Measurements from ENCODE around the gene SCN10A.

Gene SCN10A

GRCh38 chr3:38805765-38806386 is 10.1 kb downstream of the SCN10A start:
- DNase-seq: no peak
- TF ChIP-seq CTCF (IDR thresholded peaks at IDR 0.05; ENCODE audit: low read depth, low read length): no peak
- H3K36me3 ChIP-seq: no peaks in the 10 kb centered on the region

GRCh38 chr3:38805004-38805403 is 11.0 kb downstream of the SCN10A start:
- TF ChIP-seq CTCF (IDR thresholded peaks at IDR 0.05; ENCODE audit: low read depth, low read length): no peak
- Histone ChIP-seq H3K27me3 (ENCODE audit: insufficient read depth, low read depth, severe bottlenecking) (peaks cover 30% of the 10 kb centered on the region), H3K27ac (no peak overlapping the region), H3K4me3 (ENCODE audit: low read depth, low read length) (no peak overlapping the region), H3K9me3 (ENCODE audit: severe bottlenecking) (no peaks in the 10 kb centered on the region), H3K36me3 (no peaks in the 10 kb centered on the region)
- no peak for DNase-seq

More at GRCh38 chr3:38805765-38806386, 10.1 kb downstream of the SCN10A start:
- H3K27me3 ChIP-seq (ENCODE audit: insufficient read depth, low read depth, severe bottlenecking): peaks cover 28% of the 10 kb centered on the region
- H3K27ac ChIP-seq: no peak overlapping the region
- H3K9me3 ChIP-seq (ENCODE audit: severe bottlenecking): no peaks in the 10 kb centered on the region
- no peak overlapping the region for H3K4me3 ChIP-seq (ENCODE audit: low read depth, low read length)

GRCh38 chr3:38800511-38800910 is 15.5 kb downstream of the SCN10A start:
- Histone ChIP-seq H3K27me3 (ENCODE audit: insufficient read depth, low read depth, severe bottlenecking) (peaks cover 11% of the 10 kb centered on the region), H3K27ac (no peak overlapping the region), H3K36me3 (no peaks in the 10 kb centered on the region), H3K9me3 (ENCODE audit: severe bottlenecking) (no peaks in the 10 kb centered on the region), H3K4me3 (ENCODE audit: low read depth, low read length) (no peak overlapping the region)
- no peak for DNase-seq
- no peak for TF ChIP-seq CTCF (IDR thresholded peaks at IDR 0.05; ENCODE audit: low read depth, low read length)

GRCh38 chr3:38793721-38794120 is 22.3 kb downstream of the SCN10A start:
- no peak for TF ChIP-seq CTCF (IDR thresholded peaks at IDR 0.05; ENCODE audit: low read depth, low read length)
- H3K4me3 ChIP-seq (ENCODE audit: low read depth, low read length): no peak overlapping the region

GRCh38 chr3:38792983-38793382 is 23.0 kb downstream of the SCN10A start:
- DNase-seq: no peak
- peaks cover 31% of the 10 kb centered on the region for H3K27me3 ChIP-seq (ENCODE audit: insufficient read depth, low read depth, severe bottlenecking)
- no peak for TF ChIP-seq CTCF (IDR thresholded peaks at IDR 0.05; ENCODE audit: low read depth, low read length)
- no peaks in the 10 kb centered on the region for H3K9me3 ChIP-seq (ENCODE audit: severe bottlenecking)
- H3K27ac ChIP-seq: no peak overlapping the region
- no peak overlapping the region for H3K4me3 ChIP-seq (ENCODE audit: low read depth, low read length)
- no peaks in the 10 kb centered on the region for H3K36me3 ChIP-seq

More at GRCh38 chr3:38793721-38794120, 22.3 kb downstream of the SCN10A start:
- no peak for DNase-seq
- H3K27ac ChIP-seq: no peak overlapping the region
- H3K36me3 ChIP-seq: no peaks in the 10 kb centered on the region
- H3K27me3 ChIP-seq (ENCODE audit: insufficient read depth, low read depth, severe bottlenecking): peaks cover 31% of the 10 kb centered on the region
- no peaks in the 10 kb centered on the region for H3K9me3 ChIP-seq (ENCODE audit: severe bottlenecking)

GRCh38 chr3:38782148-38782547 is 33.9 kb downstream of the SCN10A start:
- Histone ChIP-seq H3K27ac (no peak overlapping the region), H3K9me3 (ENCODE audit: severe bottlenecking) (no peaks in the 10 kb centered on the region), H3K36me3 (no peaks in the 10 kb centered on the region), H3K4me3 (ENCODE audit: low read depth, low read length) (no peak overlapping the region), H3K27me3 (ENCODE audit: insufficient read depth, low read depth, severe bottlenecking) (peaks cover 12% of the 10 kb centered on the region)
- DNase-seq: no peak
- no peak for TF ChIP-seq CTCF (IDR thresholded peaks at IDR 0.05; ENCODE audit: low read depth, low read length)
